ENCODE results near the gene EXOSC7.

DNA sequence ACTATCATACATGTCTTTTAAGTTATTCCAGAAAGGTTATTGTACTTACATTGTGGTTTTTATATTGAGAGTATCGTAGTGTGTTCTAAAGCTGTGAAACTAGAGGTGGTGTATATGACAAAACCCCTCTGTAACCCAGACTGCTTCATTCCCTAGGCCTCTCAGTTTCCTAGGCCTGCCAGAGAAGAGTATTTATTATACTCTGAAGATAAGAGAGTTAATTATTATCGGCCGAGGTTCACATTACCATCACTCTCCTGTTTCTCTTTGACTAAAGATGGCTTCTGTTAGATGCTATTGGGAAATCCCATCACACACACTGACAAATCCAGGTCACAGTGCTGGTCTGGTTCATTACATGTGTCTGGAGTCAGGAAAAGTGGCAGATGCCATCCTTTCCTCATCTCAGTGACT, 20.5 kb downstream of the EXOSC7 start:
- TF ChIP-seq CTCF (conservative IDR thresholded peaks at IDR 0.05 in 1 of 2, IDR thresholded peaks at IDR 0.05 in 1 of 2; ENCODE audit: extremely low read depth in 1 of 2, insufficient read depth in 1 of 2, low read depth in 1 of 2, low read length in 2 of 2): no peak
- no peak for TF ChIP-seq EZH2 (IDR thresholded peaks at IDR 0.05; ENCODE audit: borderline replicate concordance, low read length)
